ENCODE results near the gene HMCN2. TPM values are rescaled to one million over a fixed set of nuclear protein-coding genes. Genes with fewer than 3 reads are reported as not detected.

HMCN2 gene
- total RNA-seq, 1 experiment from 2014 or later: 1.6 TPM

- H3K79me2 ChIP-seq (ENCODE audit: low read depth): no peaks in the 10 kb centered on the region
- intact Hi-C loops (cut with micrococcal nuclease; ENCODE audit: unreplicated experiment): no loop called here
- no peaks in the 10 kb centered on the region for H3K36me3 ChIP-seq (ENCODE audit: low read depth)
- no peaks in the 10 kb centered on the region for H3K9me2 ChIP-seq (ENCODE audit: insufficient read depth)
- H4K20me1 ChIP-seq (ENCODE audit: insufficient read depth): no peaks in the 10 kb centered on the region
- no peak overlapping the region for H3K4me3 ChIP-seq
- H3K27ac ChIP-seq: no peak overlapping the region
- POLR2A ChIA-PET (ENCODE audit: unreplicated experiment): no interaction called here
- H2AFZ ChIP-seq: no peak overlapping the region
- no peaks in the 10 kb centered on the region for H3F3A ChIP-seq (ENCODE audit: insufficient read depth, low read depth)
- H3K27me3 ChIP-seq (ENCODE audit: insufficient read depth, low read depth): no peaks in the 10 kb centered on the region
- no peak overlapping the region for H3K4me2 ChIP-seq
- no peak for DNase-seq
- no peak for TF ChIP-seq CTCF (conservative IDR thresholded peaks at IDR 0.05)
- BruUV-seq (replicated peaks): no TSS peak
- no peaks in the 10 kb centered on the region for H3K4me1 ChIP-seq (replicated peaks; ENCODE audit: insufficient read depth)
- CTCF ChIA-PET: no interaction called here
- no peaks in the 10 kb centered on the region for H3K9me3 ChIP-seq (ENCODE audit: insufficient read depth, low read depth)
Measured at GRCh38 chr9:130478736-130479575, 213.4 kb downstream of the HMCN2 start.

GRCh38 chr9:130479587-130479986, 214.0 kb downstream of the HMCN2 start:
- H3K9me2 ChIP-seq (ENCODE audit: insufficient read depth): no peaks in the 10 kb centered on the region
- TF ChIP-seq CTCF (conservative IDR thresholded peaks at IDR 0.05) (no peak), EZH2 (IDR thresholded peaks at IDR 0.05; ENCODE audit: low read depth) (no peak)
- no peaks in the 10 kb centered on the region for H3F3A ChIP-seq (ENCODE audit: insufficient read depth, low read depth)
- no TSS peak for BruUV-seq (replicated peaks)
- H3K27me3 ChIP-seq (ENCODE audit: insufficient read depth, low read depth): no peaks in the 10 kb centered on the region
- H3K4me1 ChIP-seq (replicated peaks; ENCODE audit: insufficient read depth): no peaks in the 10 kb centered on the region
- no peaks in the 10 kb centered on the region for H3K79me2 ChIP-seq (ENCODE audit: low read depth)
- no peak overlapping the region for H3K4me3 ChIP-seq
- ChIA-PET POLR2A (ENCODE audit: unreplicated experiment) (no interaction called here), CTCF (no interaction called here)
- H4K20me1 ChIP-seq (ENCODE audit: insufficient read depth): no peaks in the 10 kb centered on the region
- DNase-seq: no peak
- H3K27ac ChIP-seq: no peak overlapping the region
- H3K9me3 ChIP-seq (ENCODE audit: insufficient read depth, low read depth): no peaks in the 10 kb centered on the region
- H2AFZ ChIP-seq: no peak overlapping the region
- intact Hi-C loops (cut with micrococcal nuclease; ENCODE audit: unreplicated experiment): no loop called here
- H3K36me3 ChIP-seq (ENCODE audit: low read depth): no peaks in the 10 kb centered on the region
- no peak overlapping the region for H3K4me2 ChIP-seq

- CTCF ChIA-PET: interaction anchor here (0.6 kb wide), 1 partner anchor 148 kb away, joined by 3 read pairs; no protein-coding TSS in a partner anchor
- no peak overlapping the region for H3K4me3 ChIP-seq
- no peak overlapping the region for H3K27ac ChIP-seq
- peak; percentile 24; the same call in 1 of the 2 replicates for TF ChIP-seq CTCF (conservative IDR thresholded peaks at IDR 0.05)
- TF ChIP-seq EZH2 (IDR thresholded peaks at IDR 0.05; ENCODE audit: low read depth): no peak
- H3F3A ChIP-seq (ENCODE audit: insufficient read depth, low read depth): no peaks in the 10 kb centered on the region
- BruUV-seq (replicated peaks): no TSS peak
- no peaks in the 10 kb centered on the region for H3K79me2 ChIP-seq (ENCODE audit: low read depth)
- no peaks in the 10 kb centered on the region for H3K36me3 ChIP-seq (ENCODE audit: low read depth)
- H3K27me3 ChIP-seq (ENCODE audit: insufficient read depth, low read depth): no peaks in the 10 kb centered on the region
- no peak overlapping the region for H3K4me2 ChIP-seq
- H3K4me1 ChIP-seq (replicated peaks; ENCODE audit: insufficient read depth): no peaks in the 10 kb centered on the region
- DNase-seq: no peak
- intact Hi-C loops (cut with micrococcal nuclease; ENCODE audit: unreplicated experiment): no loop called here
- H3K9me2 ChIP-seq (ENCODE audit: insufficient read depth): no peaks in the 10 kb centered on the region
- H4K20me1 ChIP-seq (ENCODE audit: insufficient read depth): no peaks in the 10 kb centered on the region
- POLR2A ChIA-PET (ENCODE audit: unreplicated experiment): no interaction called here
- H2AFZ ChIP-seq: no peak overlapping the region
- H3K9me3 ChIP-seq (ENCODE audit: insufficient read depth, low read depth): no peaks in the 10 kb centered on the region
Measured at GRCh38 chr9:130480673-130481072, 215.1 kb downstream of the HMCN2 start.
